SK-N-MC (cell line): ENCODE data around the gene IL15RA.

Experiments
- EZH2 ChIP-seq: fragments of 200-600 bp; sonication (generic); IDR thresholded peaks from one replicate; pipeline ENCODE4 v1.6.1; 2017; ENCODE audit warnings: antibody characterized with exemption
- POLR2AphosphoS5 ChIP-seq: IDR thresholded peaks from 2 replicates; pipeline ENCODE4 v1.6.1; 2012; ENCODE audit warnings: mild to moderate bottlenecking, low read depth, low read length, borderline replicate concordance

GRCh38 chr10:6008497-6009142 lies 31.3 kb upstream of the IL15RA start:
- TF ChIP-seq POLR2AphosphoS5 (no peak), EZH2 (no peak)
